GM21528 (cell line): ENCODE data around the gene PLCD1.

Experiments used
- ATAC-seq: cut with Tn5 transposase; IDR thresholded peaks from one replicate; pipeline ENCODE4 v1.9.1; 2021; ENCODE audit warnings: mild to moderate bottlenecking, moderate library complexity; ENCODE audit not compliant: unreplicated experiment, low FRiP score

Gene PLCD1

DNA sequence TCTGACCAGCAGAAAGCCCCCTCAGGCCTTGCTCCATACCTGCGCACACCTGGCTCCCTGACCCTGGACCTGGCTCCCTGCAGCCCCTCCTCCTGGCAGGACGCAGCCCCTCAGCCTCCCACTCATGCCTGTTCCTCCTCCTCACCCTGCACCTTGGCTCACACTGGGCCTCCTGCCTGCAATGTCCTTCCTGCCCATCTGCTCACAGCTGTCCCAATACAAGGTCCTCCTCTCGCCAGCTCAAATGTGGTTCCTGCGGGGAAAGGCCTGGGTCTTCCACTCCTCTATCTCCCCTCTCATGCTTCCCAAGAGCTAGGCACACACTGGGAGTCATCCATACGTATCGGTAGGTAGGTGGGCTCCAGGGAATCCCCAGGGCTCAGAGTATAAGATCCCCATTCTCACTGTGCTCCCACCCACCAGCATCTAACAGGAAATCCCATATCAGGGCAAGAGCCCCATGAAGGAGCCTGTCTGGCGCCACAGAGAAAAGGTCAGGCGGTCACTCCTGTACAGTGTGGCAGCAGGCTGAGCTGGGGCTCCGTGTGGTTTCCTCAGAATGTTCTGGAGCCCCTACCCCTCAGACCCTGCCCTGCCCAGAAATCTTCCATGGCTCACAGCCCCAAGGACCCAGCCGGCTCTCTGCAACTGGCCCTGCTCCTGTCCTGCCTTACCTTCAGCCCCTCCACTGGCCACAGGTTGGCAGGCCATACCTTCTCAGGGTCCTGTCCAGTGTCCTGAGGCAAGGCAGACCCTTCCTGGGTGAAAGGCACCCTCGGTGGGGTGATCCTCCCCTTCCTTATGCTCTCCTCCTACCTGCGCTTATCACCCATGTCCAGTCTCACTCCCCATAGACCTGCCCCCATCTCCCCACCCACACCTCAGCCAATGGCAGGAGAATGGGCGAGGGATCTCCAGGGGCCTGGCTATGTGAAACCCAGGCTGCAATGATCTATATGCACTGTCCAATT, 10.9 kb downstream of the PLCD1 start:
- no peak for ATAC-seq

DNA sequence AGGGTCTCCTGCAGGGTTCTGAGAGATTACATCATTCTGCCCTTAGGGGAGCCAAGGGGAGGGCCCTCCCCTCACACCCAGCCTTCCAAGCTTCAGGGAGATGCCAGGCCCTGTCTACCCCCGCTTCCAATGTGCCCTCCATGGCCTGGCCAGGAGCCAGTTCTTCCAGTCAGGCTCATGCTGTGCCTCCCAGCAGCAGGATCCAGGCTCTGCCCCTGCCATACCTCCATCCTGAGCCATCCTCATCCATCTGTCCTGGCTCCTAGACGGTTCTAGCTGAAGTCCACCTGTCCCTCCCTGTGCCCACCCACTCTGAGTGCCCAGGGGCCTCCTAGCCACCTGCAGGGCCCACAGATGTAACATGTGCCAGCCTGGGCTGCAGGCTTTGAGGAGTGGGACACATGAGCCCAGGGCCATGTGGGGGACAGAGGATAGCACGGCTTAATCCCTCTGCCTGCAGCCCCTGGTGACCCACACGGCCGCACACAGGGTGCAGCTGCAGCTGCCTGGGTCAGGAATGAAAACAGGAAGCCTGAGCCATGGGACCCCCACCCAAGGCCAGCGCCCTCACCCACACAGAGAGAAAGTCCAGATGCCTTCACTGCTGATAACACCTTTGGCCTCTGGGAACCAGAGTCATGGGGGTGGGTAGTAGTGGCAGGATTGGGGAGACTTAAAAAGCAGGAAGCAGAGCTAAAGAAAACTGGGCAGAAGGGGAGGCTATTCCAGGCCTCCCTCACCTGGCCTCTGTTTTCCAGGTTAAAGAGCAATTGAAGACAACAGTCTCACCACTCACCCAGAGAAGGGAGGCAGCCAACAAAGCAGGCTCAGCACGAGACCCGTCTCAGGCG, 11.8 kb downstream of the PLCD1 start:
- ATAC-seq = no peak

DNA sequence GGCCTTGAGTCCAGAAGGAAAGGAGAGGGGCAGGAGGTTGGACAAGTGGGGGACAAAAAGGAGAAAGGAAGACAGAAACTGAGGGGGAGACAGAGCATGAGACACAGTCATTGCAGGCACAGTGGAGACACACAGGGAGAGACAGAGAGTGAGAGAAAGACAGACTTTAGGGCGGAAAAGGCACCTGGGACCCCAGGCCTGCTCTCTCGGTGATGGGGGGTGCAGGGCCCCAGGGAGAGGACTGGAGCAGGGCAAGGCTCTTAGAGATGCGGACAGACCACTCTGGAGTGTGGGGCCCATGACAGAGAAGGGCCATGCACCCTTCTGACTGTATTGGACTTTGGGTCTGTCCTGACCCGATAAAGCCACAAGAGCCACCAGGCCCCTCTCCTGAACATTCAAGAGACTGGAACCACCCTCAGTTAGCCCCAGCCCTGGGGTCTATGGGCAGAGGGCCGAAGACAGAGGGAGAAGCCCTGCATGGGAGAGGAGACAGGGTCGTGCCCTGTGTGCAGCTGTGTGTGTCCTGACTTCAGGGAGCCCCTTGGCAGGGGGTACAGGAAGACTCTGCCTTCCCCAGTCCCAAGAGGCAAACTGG, 12.5 kb downstream of the PLCD1 start:
- no peak for ATAC-seq

DNA sequence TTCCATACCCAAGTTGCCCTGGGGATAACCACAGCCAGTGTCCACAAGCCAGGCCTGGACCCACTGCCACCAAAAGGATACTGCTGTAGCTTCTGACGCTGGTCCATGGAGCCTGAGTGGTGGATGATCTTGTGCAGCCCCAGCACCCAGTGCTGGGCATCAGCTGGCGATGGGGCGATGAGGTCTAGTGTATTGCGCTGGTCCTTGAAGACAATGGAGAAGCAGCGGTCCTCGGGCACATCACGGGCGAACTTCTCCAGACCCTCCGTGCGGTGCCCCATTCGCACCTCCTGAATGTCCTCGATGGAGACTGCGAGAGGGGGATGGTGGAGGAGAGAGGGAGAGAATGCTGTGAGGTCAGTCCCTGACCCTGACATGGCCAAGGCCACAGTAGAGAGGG, 13.0 kb downstream of the PLCD1 start:
- no peak for ATAC-seq

DNA sequence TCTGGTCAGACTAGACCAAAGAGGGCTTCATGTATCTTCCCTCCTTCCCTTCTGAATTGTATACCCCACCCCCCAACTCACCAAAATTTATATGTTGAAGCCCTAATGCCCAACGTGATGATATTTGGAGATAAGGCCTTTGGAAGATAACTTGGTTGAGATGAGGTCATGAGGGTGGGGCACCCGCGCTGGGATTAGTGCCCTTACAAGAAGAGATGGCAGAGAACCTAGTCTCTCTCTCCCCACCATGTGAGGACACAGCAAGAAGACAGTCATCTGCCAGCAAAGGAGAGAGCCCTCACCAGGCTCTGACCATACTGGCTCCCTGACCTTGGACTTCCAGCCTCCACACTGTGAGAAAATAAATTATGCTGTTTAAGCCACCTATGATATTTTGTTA, 13.5 kb downstream of the PLCD1 start:
- no peak for ATAC-seq

DNA sequence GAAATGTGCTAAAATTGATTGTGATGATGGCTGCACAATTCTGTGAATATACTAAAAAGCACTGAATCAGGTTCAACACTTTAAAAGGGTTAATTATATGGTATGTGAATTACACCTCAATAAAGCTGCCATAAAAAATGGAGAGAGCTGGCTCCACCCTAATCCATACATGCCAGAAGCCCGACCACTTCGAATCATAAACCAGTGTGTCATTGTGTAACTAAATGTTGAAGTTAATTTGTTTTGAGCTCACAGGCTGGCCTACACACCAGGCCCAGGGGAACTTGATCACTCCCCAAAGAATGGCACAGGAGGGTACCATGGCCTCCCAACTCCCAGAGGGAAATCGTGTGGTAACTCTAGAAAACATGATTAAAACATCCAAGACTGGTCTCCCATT, 14.0 kb downstream of the PLCD1 start:
- ATAC-seq = no peak

DNA sequence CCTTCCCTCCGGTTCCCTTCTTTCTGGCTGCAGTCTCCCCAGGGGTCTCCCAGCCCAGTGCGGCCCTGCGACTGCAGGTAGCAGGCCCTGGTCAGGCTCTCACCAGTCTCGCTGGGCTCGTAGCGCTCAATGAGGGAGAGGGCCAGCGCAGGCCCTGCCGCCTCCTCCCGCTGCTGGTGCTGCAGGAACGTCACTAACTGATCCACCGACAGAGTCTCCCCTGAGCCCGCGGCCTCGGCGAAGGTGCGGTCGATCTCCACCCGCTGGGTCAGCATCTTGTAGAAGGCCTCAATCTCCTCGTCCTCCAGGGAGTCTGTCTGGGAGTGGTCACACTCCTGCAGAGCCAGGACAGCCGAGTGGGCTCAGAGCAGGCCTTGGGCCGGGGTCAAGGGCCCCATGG, 18.3 kb downstream of the PLCD1 start:
- ATAC-seq = no peak

DNA sequence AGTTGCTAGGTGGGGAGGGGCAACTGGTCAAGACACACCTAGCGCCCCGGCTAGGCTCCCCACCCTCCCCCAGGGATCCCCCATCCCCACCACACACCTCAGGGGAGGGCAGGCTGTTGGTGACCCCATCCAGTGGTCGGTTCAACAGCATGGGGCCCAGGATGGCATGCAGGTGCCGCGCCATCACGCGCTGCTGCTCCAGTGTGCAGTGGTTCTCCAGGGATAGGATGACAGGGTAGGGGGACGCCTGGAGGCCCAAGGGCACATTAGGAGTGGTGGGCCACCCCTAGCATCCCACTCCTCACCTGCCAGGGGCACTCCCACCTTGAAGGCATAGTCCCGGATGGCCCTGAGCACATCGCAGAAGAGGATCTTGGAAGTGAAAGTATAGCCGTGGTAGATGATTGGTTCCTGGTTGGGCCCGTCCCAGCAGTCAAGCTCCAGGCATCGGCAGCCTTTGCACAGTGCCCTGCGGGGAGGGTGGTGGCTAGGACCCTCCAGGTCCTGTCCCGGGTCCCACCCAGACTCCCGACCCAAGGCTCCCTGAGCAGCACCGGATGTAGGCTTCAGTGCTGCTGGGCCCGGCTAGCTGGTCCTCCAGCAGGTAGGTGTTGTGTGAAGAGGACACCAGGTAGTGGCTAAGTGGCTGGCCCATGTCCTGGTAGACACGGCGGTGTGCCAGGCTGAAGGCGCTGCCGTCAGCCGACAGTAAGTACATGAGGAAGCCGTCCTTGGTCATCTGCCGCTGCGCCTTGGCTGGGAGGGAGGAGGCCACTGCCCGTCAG, 19.4 kb downstream of the PLCD1 start:
- no peak for ATAC-seq

DNA sequence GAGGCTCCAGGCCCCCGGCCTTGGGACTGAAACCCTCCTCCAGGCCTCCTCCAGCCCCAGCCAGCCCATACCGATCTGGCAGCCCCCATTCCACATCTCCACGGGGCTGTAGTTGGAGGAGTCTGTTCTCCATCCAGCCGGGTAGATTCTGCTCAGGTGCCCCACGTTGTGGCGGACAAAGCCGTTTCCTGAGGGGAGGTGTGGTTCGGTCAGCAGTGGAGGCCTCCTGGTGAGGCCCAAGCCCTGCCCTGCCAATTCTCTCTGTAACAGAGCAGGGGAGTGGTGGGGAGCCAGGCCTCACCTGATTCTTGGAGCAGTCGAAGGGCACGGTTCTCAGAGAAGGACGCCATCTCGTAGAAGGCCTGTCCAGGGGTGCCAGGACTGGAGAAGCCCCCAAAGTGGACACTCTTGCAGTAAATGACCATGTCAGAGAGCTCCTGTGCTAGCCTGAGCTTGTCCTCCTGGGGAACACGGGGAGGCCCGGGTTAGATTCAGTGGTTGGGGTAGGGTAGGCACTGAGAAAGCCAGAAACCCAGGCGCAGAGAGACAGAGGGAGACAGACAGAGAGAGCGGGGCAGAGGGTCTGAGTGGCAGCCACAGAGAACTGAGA, 20.4 kb downstream of the PLCD1 start:
- no peak for ATAC-seq

DNA sequence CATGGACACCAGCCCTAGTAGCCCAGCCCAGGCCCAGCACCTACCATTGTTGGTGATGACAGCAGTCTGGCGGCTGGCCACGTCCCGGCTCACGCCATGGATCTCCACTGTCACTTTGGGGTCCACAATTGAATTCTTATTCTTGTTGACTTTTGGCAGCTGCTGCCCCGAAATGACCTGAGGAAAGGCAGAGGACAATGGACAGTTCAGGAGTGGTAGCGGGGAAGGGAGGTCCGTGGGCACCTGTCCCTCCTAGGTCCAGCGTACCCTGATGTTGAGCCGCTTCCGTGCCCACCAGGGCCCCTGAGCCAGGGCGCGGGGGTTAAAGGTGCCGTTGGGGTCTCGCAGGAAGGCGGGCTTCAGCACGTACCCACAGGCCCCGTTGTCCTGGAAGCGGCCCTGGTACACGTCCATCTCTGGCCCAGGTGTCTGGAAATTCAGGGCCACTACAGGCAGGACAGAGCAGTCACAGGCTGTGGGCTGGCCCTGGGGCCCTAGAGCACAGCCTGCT, 21.2 kb downstream of the PLCD1 start:
- ATAC-seq = no peak

DNA sequence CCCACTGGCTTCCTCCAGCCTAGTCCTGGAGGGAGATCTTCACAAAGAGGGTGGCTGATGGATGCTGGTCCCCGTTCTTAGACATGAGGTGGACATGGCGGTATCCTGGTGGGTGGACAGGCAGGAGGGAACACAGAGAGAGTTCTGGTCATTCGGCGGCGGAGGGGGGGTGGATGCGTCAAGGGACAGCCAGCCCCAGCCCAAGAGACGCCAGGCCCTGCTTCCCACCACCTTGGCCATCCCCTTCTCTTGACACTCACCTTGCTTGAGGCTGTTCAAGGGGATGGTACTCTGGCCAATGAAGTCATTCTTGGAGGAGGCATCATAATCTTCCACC, 21.7 kb downstream of the PLCD1 start:
- no peak for ATAC-seq

DNA sequence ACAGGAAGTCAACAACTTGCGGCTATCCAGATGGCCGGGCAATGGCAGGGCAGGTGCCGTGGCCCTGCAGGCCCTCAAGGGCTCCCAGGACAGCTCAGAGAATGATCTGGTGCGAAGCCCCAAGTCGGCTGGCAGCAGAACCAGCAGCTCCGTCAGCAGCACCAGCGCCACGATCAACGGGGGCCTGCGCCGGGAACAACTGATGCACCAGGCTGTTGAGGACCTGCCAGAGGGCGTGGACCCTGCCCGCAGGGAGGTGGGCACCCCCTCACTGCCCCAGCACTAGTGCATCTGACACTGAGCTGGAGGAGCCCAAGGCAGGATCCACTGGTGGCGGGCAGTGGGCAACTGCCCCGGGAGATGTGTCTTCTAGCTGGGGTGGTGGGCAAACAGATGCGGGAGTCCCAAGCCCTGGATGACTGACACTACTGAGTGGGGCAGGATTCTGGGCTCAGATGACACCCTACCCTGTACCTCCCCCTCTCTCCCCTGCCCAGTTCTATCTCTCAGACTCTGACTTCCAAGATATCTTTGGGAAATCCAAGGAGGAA, 22.9 kb downstream of the PLCD1 start:
- no peak for ATAC-seq

DNA sequence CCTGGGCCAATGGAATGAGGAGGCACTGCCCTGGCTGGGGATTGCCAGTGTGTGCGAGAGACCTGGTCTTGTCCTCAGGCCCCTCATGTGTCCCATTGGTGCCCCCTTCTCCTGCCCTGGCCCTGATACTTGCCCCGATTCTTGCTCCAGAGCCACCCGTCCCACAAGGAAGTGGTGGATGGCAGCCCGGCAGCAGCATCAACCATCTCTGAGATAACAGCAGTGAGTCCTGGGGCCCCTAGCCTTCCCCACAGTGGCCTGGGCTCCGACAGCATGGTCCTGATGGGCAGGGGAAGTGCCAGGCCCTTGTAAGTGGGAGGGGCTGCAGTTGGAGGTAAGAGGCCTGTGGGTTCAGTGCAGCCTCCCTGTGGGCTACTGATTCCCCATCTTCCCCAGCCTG, 23.4 kb downstream of the PLCD1 start:
- ATAC-seq = no peak

DNA sequence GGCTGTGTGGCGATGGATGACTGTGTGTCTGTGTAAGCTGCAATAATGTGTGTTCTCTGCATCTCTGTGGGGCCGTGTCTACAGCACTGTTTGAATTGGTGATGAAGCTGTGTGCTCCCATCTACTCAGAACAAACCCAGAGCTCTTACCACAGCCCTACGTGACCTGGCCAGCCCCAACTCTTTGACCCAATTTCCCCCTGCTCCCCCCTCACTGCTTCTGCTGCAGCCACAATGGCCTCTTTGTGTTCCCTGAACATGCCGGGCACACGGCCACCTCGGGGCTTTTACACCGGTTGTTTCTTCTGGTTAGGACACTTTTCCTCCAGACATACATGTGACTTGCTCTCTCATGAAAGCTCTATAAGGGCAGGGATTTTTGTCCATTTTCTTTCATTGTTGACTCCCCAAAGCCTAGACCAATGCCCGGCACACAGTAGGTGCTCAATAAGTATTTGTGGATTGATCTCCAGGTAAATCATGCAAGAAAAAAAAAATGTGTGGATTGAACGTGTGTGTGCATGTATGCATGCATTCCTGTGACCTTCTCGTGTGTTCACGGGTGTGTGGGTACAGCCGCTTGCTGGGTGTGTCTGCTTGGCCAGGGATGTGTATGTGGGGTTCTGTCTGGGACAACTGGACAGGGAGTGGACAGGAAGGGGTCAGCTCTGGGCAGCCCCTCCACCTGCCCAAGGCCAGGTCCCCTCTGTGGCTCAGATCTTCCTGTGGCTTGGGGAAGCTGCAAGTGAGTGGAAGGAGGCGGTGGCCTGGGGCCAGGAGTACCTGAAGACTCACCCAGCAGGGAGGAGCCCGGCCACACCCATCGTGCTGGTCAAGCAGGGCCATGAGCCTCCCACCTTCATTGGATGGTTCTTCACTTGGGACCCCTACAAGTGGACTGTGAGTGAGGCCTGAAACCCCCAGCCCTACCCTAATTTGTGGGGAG, 24.1 kb downstream of the PLCD1 start:
- ATAC-seq = no peak

DNA sequence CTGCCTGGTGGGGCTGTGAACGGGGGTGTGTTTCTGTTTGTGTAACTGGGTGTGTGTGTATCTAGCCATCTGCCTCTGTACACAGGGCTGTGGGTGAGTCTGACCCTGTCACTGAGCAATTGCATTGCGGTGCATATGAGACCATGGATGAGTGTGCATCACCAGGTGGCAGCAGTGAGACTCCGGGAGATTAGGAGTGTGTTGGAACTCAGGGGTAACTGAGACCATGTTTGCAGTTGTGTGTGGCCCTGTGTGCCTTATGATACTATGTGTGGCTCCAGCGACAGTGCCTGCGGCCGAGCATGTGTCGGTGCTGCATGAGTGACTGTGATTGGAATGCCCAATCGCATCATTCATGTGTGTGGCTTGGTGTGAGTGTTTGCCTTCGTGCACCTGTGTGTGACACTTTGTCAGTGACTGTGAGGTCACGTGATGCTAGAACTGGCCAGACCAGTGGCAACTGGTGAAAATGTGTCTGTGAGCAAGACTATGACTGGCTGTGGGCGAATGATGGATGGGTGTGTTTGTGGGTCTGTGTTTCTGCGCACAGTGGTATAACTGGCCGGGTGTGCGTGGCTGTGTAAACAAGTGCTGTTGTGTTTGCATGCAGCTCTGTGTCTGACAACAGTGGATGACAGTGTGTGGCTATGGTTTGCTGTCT, 24.9 kb downstream of the PLCD1 start:
- no peak for ATAC-seq

DNA sequence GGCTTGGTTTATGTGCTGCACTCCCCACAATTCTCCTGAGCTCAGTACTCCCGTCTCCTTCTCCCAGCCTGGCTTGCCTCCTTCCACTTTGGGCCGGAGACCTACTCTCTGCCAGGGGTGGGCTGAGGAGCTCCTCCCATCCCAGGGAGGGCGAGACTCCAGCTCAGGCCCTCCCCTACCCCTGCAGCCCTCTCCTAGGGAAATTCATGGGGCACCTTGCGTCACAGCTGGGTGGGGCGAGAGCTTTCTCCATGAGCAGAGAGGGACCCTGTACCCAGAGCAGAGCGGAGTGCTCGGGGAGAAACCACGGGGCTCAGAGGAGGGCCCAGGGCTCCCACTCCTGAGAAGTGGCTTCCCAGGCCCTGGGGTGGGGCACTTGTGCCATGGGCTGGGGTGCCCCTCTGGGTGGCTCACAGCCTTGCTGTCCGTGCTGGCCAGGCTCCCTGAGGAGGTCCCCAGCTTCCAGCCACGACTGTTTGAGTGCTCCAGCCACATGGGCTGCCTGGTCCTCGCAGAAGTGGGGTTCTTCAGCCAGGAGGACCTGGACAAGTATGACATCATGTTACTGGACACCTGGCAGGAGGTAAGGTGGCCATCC, 25.5 kb downstream of the PLCD1 start:
- no peak for ATAC-seq

DNA sequence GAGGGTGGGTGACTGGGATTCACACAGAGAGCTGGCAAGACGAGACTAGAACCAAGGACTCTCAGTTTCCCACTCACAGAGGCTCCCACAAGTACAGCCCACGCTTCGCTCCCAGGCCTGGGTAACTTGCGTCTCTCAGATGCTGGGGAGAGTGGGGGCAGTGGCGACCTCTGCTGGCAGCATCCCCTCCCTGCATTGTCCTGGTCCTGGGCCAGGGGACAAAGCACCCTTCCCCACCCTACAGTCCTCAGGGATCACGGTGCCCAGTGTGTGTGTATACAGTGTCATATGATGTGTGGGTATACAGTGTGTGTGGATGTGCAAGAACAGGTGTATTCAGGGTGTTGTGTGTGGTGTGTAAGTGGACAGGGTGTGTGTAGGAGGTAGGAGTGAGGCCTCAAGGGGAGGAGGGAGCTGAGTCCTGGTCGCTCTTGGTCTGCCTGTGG, 26.0 kb downstream of the PLCD1 start:
- no peak for ATAC-seq

DNA sequence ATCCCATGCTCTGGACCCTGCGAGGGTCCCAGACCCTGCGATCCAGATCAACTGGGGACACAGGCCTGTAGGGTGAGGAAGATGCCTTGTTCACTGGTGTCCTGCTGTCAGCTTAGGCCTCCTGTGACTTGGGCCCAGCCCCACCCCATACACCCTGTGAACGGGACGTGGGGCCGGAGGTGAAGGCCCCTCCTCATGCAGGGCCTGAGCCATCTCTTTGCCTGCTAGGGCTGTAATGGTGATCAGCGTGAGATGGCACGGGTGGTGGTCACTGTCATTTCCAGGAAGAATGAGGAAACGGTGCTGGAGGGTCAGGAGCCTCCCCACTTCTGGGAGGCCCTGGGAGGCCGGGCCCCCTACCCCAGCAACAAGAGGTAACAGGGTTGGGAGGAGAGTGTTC, 26.5 kb downstream of the PLCD1 start:
- no peak for ATAC-seq
